Endothelial cell of coronary artery (primary cell): ENCODE data around the gene TRA2B. TPM values are rescaled to one million over a fixed set of nuclear protein-coding genes. Genes with fewer than 3 reads are reported as not detected.

ENCODE experiments used
- total RNA-seq: library from RNA; depleted of rRNA; stranded (reverse); fragments of >200 nt; gene quantifications from 2 replicates; pipeline ENCODE4 v1.2.3, GENCODE V29; 2014

TRA2B gene
- total RNA-seq, result 187 and 264 TPM in 2 replicates

GRCh38 chr3:185937689-185938374 is at the start of gene TRA2B:
Gene TRA2B, minus strand, starts transcription at chr3:185938014. Its CDS starts 154 bp downstream, at chr3:185937860.

Other genes with a start within 250 kb of the TRA2B start
- gene IGF2BP2, start 113.0 kb downstream of the TRA2B start, total RNA-seq, result 48.4 and 60.6 TPM in 2 replicates
- 18.5 and 30.3 TPM in 2 replicates for gene ETV5, start 171.1 kb upstream of the TRA2B start, total RNA-seq